Activated T-helper 9 cell treated with anti-CD3 and anti-CD28 coated beads, Interleukin-2, amount 50 U/mL, for 16 hours (primary cell): ENCODE results near the gene SAMD4A.
"Not testable (repeated sequence)": the region's sequence is repeated elsewhere in the genome, so short reads cannot be mapped to it uniquely, and the experiment has no call there.

Source experiments
- DNase-seq: peaks from one replicate; pipeline ENCODE4 v3.0.0-alpha.2; 2020; ENCODE audit warnings: low read depth

Gene SAMD4A

GRCh38 chr14:54599966-54600716, 33.2 kb downstream of the SAMD4A start:
- DNase-seq, result no peak

- DNase-seq, result no peak
These were observed 33.8 kb downstream of the SAMD4A start for GRCh38 chr14:54600717-54601109.

- no peak for DNase-seq
These were observed 36.4 kb downstream of the SAMD4A start for GRCh38 chr14:54603362-54603761.

- no peak for DNase-seq
These were observed 39.2 kb downstream of the SAMD4A start for GRCh38 chr14:54606178-54606577.

- no peak for DNase-seq
These were observed 39.8 kb downstream of the SAMD4A start for GRCh38 chr14:54606631-54607133.

- no peak for DNase-seq
These were observed 42.6 kb downstream of the SAMD4A start for GRCh38 chr14:54609576-54609975.

- DNase-seq, result no peak
These were observed 43.4 kb downstream of the SAMD4A start for GRCh38 chr14:54610051-54610977.

- no peak for DNase-seq
These were observed 47.4 kb downstream of the SAMD4A start for GRCh38 chr14:54614296-54614695.

- DNase-seq, result no peak
These were observed 50.5 kb downstream of the SAMD4A start for GRCh38 chr14:54617467-54617866.

GRCh38 chr14:54621686-54622085, 54.8 kb downstream of the SAMD4A start:
- DNase-seq, result no peak

- peak; percentile 56 for DNase-seq
These were observed 55.4 kb downstream of the SAMD4A start for GRCh38 chr14:54622192-54622958.

GRCh38 chr14:54623279-54624004, 56.5 kb downstream of the SAMD4A start:
- no peak for DNase-seq

- DNase-seq, result not testable (repeated sequence)
These were observed 57.1 kb downstream of the SAMD4A start for GRCh38 chr14:54624005-54624358.

GRCh38 chr14:54625112-54625511, 58.2 kb downstream of the SAMD4A start:
- no peak for DNase-seq

GRCh38 chr14:54627219-54627539, 60.3 kb downstream of the SAMD4A start:
- DNase-seq, result no peak

GRCh38 chr14:54627540-54628363, 60.8 kb downstream of the SAMD4A start:
- DNase-seq, result no peak

GRCh38 chr14:54629183-54629582, 62.3 kb downstream of the SAMD4A start:
- no peak for DNase-seq

- DNase-seq, result no peak
These were observed 62.9 kb downstream of the SAMD4A start for GRCh38 chr14:54629635-54630360.

GRCh38 chr14:54631016-54631415, 64.1 kb downstream of the SAMD4A start:
- no peak for DNase-seq

GRCh38 chr14:54632452-54632851, 65.5 kb downstream of the SAMD4A start:
- DNase-seq, result no peak
